Measurements from ENCODE around the gene GREB1.

The GREB1 gene

GRCh38 chr2:11639503-11639902 is 105.7 kb downstream of the GREB1 start:
- Histone ChIP-seq H3K4me3 (ENCODE audit: low read depth in 1 of 2, low read length in 1 of 2) (no peak overlapping the region), H3K9me3 (no peaks in the 10 kb centered on the region), H3K27me3 (no peaks in the 10 kb centered on the region), H3K4me1 (ENCODE audit: control insufficient read depth in 1 of 2, insufficient read depth in 1 of 2, low read depth in 1 of 2, low read length in 1 of 2) (no peaks in the 10 kb centered on the region), H3K27ac (no peak overlapping the region), H3K36me3 (no peaks in the 10 kb centered on the region)
- no peak for TF ChIP-seq CTCF (IDR thresholded peaks at IDR 0.05)

- H3K36me3 ChIP-seq, result no peaks in the 10 kb centered on the region
- H3K27ac ChIP-seq, result no peak overlapping the region
- no peaks in the 10 kb centered on the region for H3K9me3 ChIP-seq
- TF ChIP-seq CTCF (IDR thresholded peaks at IDR 0.05), result no peak
- no peaks in the 10 kb centered on the region for H3K27me3 ChIP-seq
- H3K4me1 ChIP-seq (ENCODE audit: control insufficient read depth in 1 of 2, insufficient read depth in 1 of 2, low read depth in 1 of 2, low read length in 1 of 2), result no peaks in the 10 kb centered on the region
- H3K4me3 ChIP-seq (ENCODE audit: low read depth in 1 of 2, low read length in 1 of 2), result no peak overlapping the region
These were observed 106.3 kb downstream of the GREB1 start for GRCh38 chr2:11640132-11640531.

- TF ChIP-seq CTCF (IDR thresholded peaks at IDR 0.05), result no peak
- H3K27ac ChIP-seq, result no peak overlapping the region
- no peaks in the 10 kb centered on the region for H3K9me3 ChIP-seq
- H3K27me3 ChIP-seq, result no peaks in the 10 kb centered on the region
- no peak overlapping the region for H3K4me3 ChIP-seq (ENCODE audit: low read depth in 1 of 2, low read length in 1 of 2)
- H3K4me1 ChIP-seq (ENCODE audit: control insufficient read depth in 1 of 2, insufficient read depth in 1 of 2, low read depth in 1 of 2, low read length in 1 of 2), result no peaks in the 10 kb centered on the region
- H3K36me3 ChIP-seq, result no peaks in the 10 kb centered on the region
These were observed 109.1 kb downstream of the GREB1 start for GRCh38 chr2:11642972-11643371.

- Histone ChIP-seq H3K9me3 (no peaks in the 10 kb centered on the region), H3K4me1 (ENCODE audit: control insufficient read depth in 1 of 2, insufficient read depth in 1 of 2, low read depth in 1 of 2, low read length in 1 of 2) (no peaks in the 10 kb centered on the region), H3K4me3 (ENCODE audit: low read depth in 1 of 2, low read length in 1 of 2) (no peak overlapping the region), H3K27ac (no peak overlapping the region), H3K36me3 (no peaks in the 10 kb centered on the region), H3K27me3 (peaks cover 5% of the 10 kb centered on the region)
- TF ChIP-seq CTCF (IDR thresholded peaks at IDR 0.05), result no peak
These were observed 110.4 kb downstream of the GREB1 start for GRCh38 chr2:11644293-11644692.

GRCh38 chr2:11646530-11646929 is 112.7 kb downstream of the GREB1 start:
- Histone ChIP-seq H3K27ac (no peak overlapping the region), H3K36me3 (no peaks in the 10 kb centered on the region), H3K4me3 (ENCODE audit: low read depth in 1 of 2, low read length in 1 of 2) (no peak overlapping the region), H3K9me3 (no peaks in the 10 kb centered on the region), H3K27me3 (peaks cover 5% of the 10 kb centered on the region), H3K4me1 (ENCODE audit: control insufficient read depth in 1 of 2, insufficient read depth in 1 of 2, low read depth in 1 of 2, low read length in 1 of 2) (no peaks in the 10 kb centered on the region)
- no peak for TF ChIP-seq CTCF (IDR thresholded peaks at IDR 0.05)
